B cell (primary cell): ENCODE results near the gene ARNT2. TPM values are rescaled to one million over a fixed set of nuclear protein-coding genes. Genes with fewer than 3 reads are reported as not detected.

Experiments used
- ATAC-seq: fragments of 200-7000 bp; cut with Tn5 transposase; one replicate; pipeline ENCODE4 v1.10.0; 2021; ENCODE audit warnings: low read depth, mild to moderate bottlenecking, moderate number of reproducible peaks, moderate library complexity
- CTCF ChIA-PET: fragments of 350-600 bp; sonication (Branson Sonifier 250); formaldehyde crosslinking; loops from one replicate; lab custom pipeline; 2021; ENCODE audit warnings: antibody characterized with exemption, inconsistent platforms; lab: Charles Lee
- POLR2A ChIA-PET: fragments of 350-600 bp; sonication (Branson Sonifier 250); formaldehyde crosslinking; loops from one replicate; lab custom pipeline; 2021; ENCODE audit warnings: antibody characterized with exemption; lab: Charles Lee
- DNase-seq: peaks from one replicate; pipeline ENCODE4 v3.0.0; 2013
- H2AFZ ChIP-seq: 2 replicates; pipeline ENCODE4 v1.6.1; 2012; ENCODE audit warnings: mild to moderate bottlenecking, low read depth, low read length; ENCODE audit not compliant: insufficient read depth, poor library complexity, severe bottlenecking
- H3K27ac ChIP-seq, 2 donors: 1 replicate in 1 of 2; 2 replicates in 1 of 2; pipeline ENCODE4 v1.5.1; 2012 to 2013; ENCODE audit warnings: low read length in 2 of 2, mild to moderate bottlenecking in 2 of 2, moderate library complexity in 1 of 2
- H3K27me3 ChIP-seq, 4 experiments: fragments of 200-600 bp in 1 of 4; sonication (generic) in 1 of 4; replicated peaks in 1 of 4; 1 replicate in 2 of 4; 2 replicates in 2 of 4; pipeline versions ENCODE4 v1.6.1 to v1.7.0; 2013 to 2016; ENCODE audit warnings: low read length in 3 of 4, mild to moderate bottlenecking in 2 of 4, mixed read lengths in 1 of 4, moderate library complexity in 1 of 4; ENCODE audit not compliant: insufficient read depth in 4 of 4, control insufficient read depth in 3 of 4; ENCODE audit errors: control extremely low read depth in 1 of 4
- H3K36me3 ChIP-seq, 2 experiments: replicated peaks in 1 of 2; 1 replicate in 1 of 2; 2 replicates in 1 of 2; pipeline versions ENCODE4 v1.6.1 to v1.7.1; 2013; ENCODE audit warnings: low read length in 1 of 2; ENCODE audit not compliant: insufficient read depth in 2 of 2, control insufficient read depth in 1 of 2; ENCODE audit errors: control extremely low read depth in 1 of 2, extremely low read depth in 1 of 2
- H3K4me1 ChIP-seq, 2 donors: fragments of 200-600 bp in 1 of 2; sonication (generic) in 1 of 2; 1 replicate in 1 of 2; 2 replicates in 1 of 2; pipeline versions ENCODE4 v1.5.1 to v1.6.1; 2013 to 2017; ENCODE audit warnings: low read length in 2 of 2; ENCODE audit not compliant: control insufficient read depth in 2 of 2, insufficient read depth in 2 of 2
- H3K4me2 ChIP-seq: replicated peaks from 2 replicates; pipeline ENCODE3; 2012; ENCODE audit warnings: mild to moderate bottlenecking, low read depth, low read length; ENCODE audit not compliant: poor library complexity, severe bottlenecking
- H3K4me3 ChIP-seq, 5 experiments: fragments of 200-600 bp in 1 of 5; sonication (generic) in 1 of 5; 1 replicate in 3 of 5; 2 replicates in 2 of 5; pipeline versions ENCODE4 v1.5.1 to v1.7.0; 2011 to 2016; ENCODE audit warnings: low read length in 4 of 5, mild to moderate bottlenecking in 4 of 5, low read depth in 2 of 5, control low read depth in 1 of 5, moderate library complexity in 1 of 5; ENCODE audit not compliant: insufficient read depth in 1 of 5; ENCODE audit errors: control extremely low read depth in 1 of 5, extremely low read depth in 1 of 5
- H3K79me2 ChIP-seq: fragments of 200-600 bp; sonication (generic); one replicate; pipeline ENCODE4 v1.6.0; 2016; ENCODE audit warnings: low read length; ENCODE audit not compliant: control insufficient read depth, insufficient read depth
- H3K9ac ChIP-seq: fragments of 200-600 bp; sonication (generic); 2 replicates; pipeline ENCODE4 v1.6.1; 2017; ENCODE audit warnings: mild to moderate bottlenecking, low read length, moderate library complexity
- H3K9me3 ChIP-seq, 3 donors: one replicate each; pipeline versions ENCODE4 v1.6.1 to v1.7.1; 2013; ENCODE audit warnings: low read length in 2 of 3; ENCODE audit not compliant: control insufficient read depth in 2 of 3, insufficient read depth in 1 of 3; ENCODE audit errors: control extremely low read depth in 1 of 3
- H4K20me1 ChIP-seq: 2 replicates; pipeline ENCODE4 v1.6.0; 2012; ENCODE audit warnings: mild to moderate bottlenecking, low read length; ENCODE audit not compliant: insufficient read depth, control insufficient read depth, poor library complexity, severe bottlenecking
- H3K27ac Mint-ChIP-seq: one replicate; pipeline ENCODE4 v1.8.0; 2021; ENCODE audit warnings: mixed read lengths
- H3K27me3 Mint-ChIP-seq: one replicate; pipeline ENCODE4 v1.8.0; 2021; ENCODE audit warnings: mixed read lengths
- H3K4me1 Mint-ChIP-seq: one replicate; pipeline ENCODE4 v1.8.0; 2021; ENCODE audit warnings: mixed read lengths
- H3K4me3 Mint-ChIP-seq: one replicate; pipeline ENCODE4 v1.8.0; 2021; ENCODE audit warnings: mixed read lengths
- H3K9me3 Mint-ChIP-seq: one replicate; pipeline ENCODE4 v1.8.0; 2022; ENCODE audit warnings: mixed read lengths; ENCODE audit not compliant: insufficient read depth
- CTCF ChIP-seq: fragments of 200-600 bp; IDR thresholded peaks from one replicate; pipeline ENCODE4 v1.8.0; 2022; ENCODE audit warnings: antibody characterized with exemption, mild to moderate bottlenecking
- EZH2 ChIP-seq: IDR thresholded peaks from 2 replicates; pipeline ENCODE4 v1.6.1; 2012; ENCODE audit warnings: borderline replicate concordance, low read depth, mild to moderate bottlenecking, moderate library complexity, low read length; ENCODE audit not compliant: insufficient read depth, poor library complexity, severe bottlenecking
- WGBS: methylation state at CpG from one replicate; pipeline ENCODE4 v1.1.5; 2013; ENCODE audit warnings: missing lambda C conversion rate; ENCODE audit not compliant: insufficient coverage; 5-methylcytosine and 5-hydroxymethylcytosine counted together
- intact Hi-C: fragments of 100-400 bp; cut with micrococcal nuclease; formaldehyde crosslinking; loops from one replicate; pipeline ENCODE4 v1.10.0; 2022
- polyA plus RNA-seq: library from polyadenylated mRNA; depleted of rRNA; stranded (reverse); fragments of >200 nt; gene quantifications from 2 replicates; pipeline ENCODE4 v1.2.3, GENCODE V29; 2012
- total RNA-seq, 2 donors: library from RNA; stranded (reverse); fragments of 120-200 nt in 1 of 2; gene quantifications; 1 replicate in 1 of 2; 2 replicates in 1 of 2; pipeline versions ENCODE4 v1.2.3 to v1.2.4, GENCODE V29; 2013 to 2022

Gene ARNT2
- total and polyA plus RNA-seq, 2 donors (not counting 1 experiment from before 2014, with no cell fraction given) = not detected

- intact Hi-C loops = no loop called here
- DNase-seq (no peak), ATAC-seq (no peak)
- H3K4me1 Mint-ChIP-seq = peaks cover 2% of the 10 kb centered on the region
- H3K27ac Mint-ChIP-seq = no peak overlapping the region
- no peaks in the 10 kb centered on the region for H4K20me1 ChIP-seq
- H3K36me3 ChIP-seq = no peaks in the 10 kb centered on the region
- WGBS = 79% methylated on average over 2 of the region's 3 CpGs
- no peak overlapping the region for H3K9ac ChIP-seq
- H2AFZ ChIP-seq = no peak overlapping the region
- no peak overlapping the region for H3K4me2 ChIP-seq
- H3K4me3 ChIP-seq = no peak overlapping the region
- no peaks in the 10 kb centered on the region for H3K4me1 ChIP-seq
- H3K27ac ChIP-seq = no peak overlapping the region
- peaks cover 0 to 24% (median 14%) of the 10 kb centered on the region in 4 experiments for H3K27me3 ChIP-seq
- H3K79me2 ChIP-seq = no peaks in the 10 kb centered on the region
- H3K9me3 Mint-ChIP-seq = no peaks in the 10 kb centered on the region
- H3K4me3 Mint-ChIP-seq = no peak overlapping the region
- POLR2A ChIA-PET = no interaction called here
- H3K9me3 ChIP-seq = no peaks in the 10 kb centered on the region
- no peak for TF ChIP-seq EZH2
- no peak for TF ChIP-seq CTCF
- peaks cover 68% of the 10 kb centered on the region for H3K27me3 Mint-ChIP-seq
- CTCF ChIA-PET = no interaction called here
These were observed 4.7 kb upstream of the ARNT2 start for GRCh38 chr15:80399508-80399907.

GRCh38 chr15:80401456-80401855 lies 2.7 kb upstream of the ARNT2 start:
- Mint-ChIP-seq H3K27me3 (peaks cover 76% of the 10 kb centered on the region), H3K9me3 (no peaks in the 10 kb centered on the region), H3K4me3 (no peak overlapping the region), H3K27ac (no peak overlapping the region), H3K4me1 (peaks cover 8% of the 10 kb centered on the region)
- no peaks in the 10 kb centered on the region for H3K4me1 ChIP-seq
- WGBS = 90% methylated on average over 2 of the region's 5 CpGs
- H3K9ac ChIP-seq = no peak overlapping the region
- DNase-seq = no peak
- H4K20me1 ChIP-seq = no peaks in the 10 kb centered on the region
- no peak overlapping the region for H3K27ac ChIP-seq
- H3K36me3 ChIP-seq = no peaks in the 10 kb centered on the region
- no peak for ATAC-seq
- no peak overlapping the region for H2AFZ ChIP-seq
- peaks cover 0 to 40% (median 22%) of the 10 kb centered on the region in 4 experiments for H3K27me3 ChIP-seq
- H3K4me2 ChIP-seq = no peak overlapping the region
- H3K4me3 ChIP-seq = no peak overlapping the region
- H3K9me3 ChIP-seq = no peaks in the 10 kb centered on the region
- no peaks in the 10 kb centered on the region for H3K79me2 ChIP-seq
- ChIA-PET POLR2A (no interaction called here), CTCF (no interaction called here)
- TF ChIP-seq CTCF = no peak
- TF ChIP-seq EZH2 = no peak
- intact Hi-C loops = no loop called here
